HepG2 (cell line): Measurements from ENCODE around the gene PTGIS. TPM values are rescaled to one million over a fixed set of nuclear protein-coding genes. Genes with fewer than 3 reads are reported as not detected.

Source experiments
- AFF4 ChIP-seq: sonication (generic); formaldehyde crosslinking; IDR thresholded peaks from 2 replicates; pipeline ENCODE4 v1.4.0; 2020; ENCODE audit warnings: missing genetic modification reagents
- CEBPB ChIP-seq: IDR thresholded peaks from 2 replicates; pipeline ENCODE4 v1.6.1; 2011; ENCODE audit warnings: low read depth, low read length, improper control_type of control experiment, borderline replicate concordance
- ELF4 ChIP-seq: sonication (generic); formaldehyde crosslinking; IDR thresholded peaks from 2 replicates; pipeline ENCODE4 v1.5.0; 2020; ENCODE audit warnings: missing genetic modification reagents, mild to moderate bottlenecking, moderate library complexity, borderline replicate concordance
- HMGXB3 ChIP-seq: sonication (generic); formaldehyde crosslinking; IDR thresholded peaks from 2 replicates; pipeline ENCODE4 v1.4.0; 2020; ENCODE audit warnings: missing genetic modification reagents, borderline replicate concordance
- KDM2A ChIP-seq: sonication (generic); formaldehyde crosslinking; IDR thresholded peaks from 2 replicates; pipeline ENCODE4 v1.4.0; 2020; ENCODE audit warnings: low read depth, missing genetic modification reagents, borderline replicate concordance
- LCORL ChIP-seq, 2 experiments: fragments of 450-650 bp in 1 of 2; sonication (generic) in 1 of 2; formaldehyde crosslinking in 1 of 2; IDR thresholded peaks; 2 replicates each; pipeline versions ENCODE4 v1.5.0 to v1.6.1; 2017 to 2020; ENCODE audit warnings: antibody characterized with exemption in 1 of 2, missing genetic modification reagents in 1 of 2
- RAD21 ChIP-seq: fragments of 450-650 bp; formaldehyde crosslinking; IDR thresholded peaks from 2 replicates; pipeline ENCODE4 v1.5.0; 2020; ENCODE audit warnings: mild to moderate bottlenecking
- SP4 ChIP-seq: sonication (generic); formaldehyde crosslinking; IDR thresholded peaks from 2 replicates; pipeline ENCODE4 v1.8.1; 2023; ENCODE audit warnings: mild to moderate bottlenecking, missing genetic modification reagents
- TEAD3 ChIP-seq: optimal IDR thresholded peaks from 2 replicates; pipeline ENCODE3; 2016; ENCODE audit warnings: borderline replicate concordance
- THYN1 ChIP-seq: sonication (generic); formaldehyde crosslinking; IDR thresholded peaks from 2 replicates; pipeline ENCODE4 v1.8.1; 2023; ENCODE audit warnings: low read depth, mild to moderate bottlenecking, moderate library complexity, missing genetic modification reagents, borderline replicate concordance
- ZNF232 ChIP-seq: sonication (generic); formaldehyde crosslinking; IDR thresholded peaks from 2 replicates; pipeline ENCODE4 v1.4.0; 2020; ENCODE audit warnings: missing genetic modification reagents, borderline replicate concordance
- ZNF274 ChIP-seq: sonication (generic); formaldehyde crosslinking; IDR thresholded peaks from 2 replicates; pipeline ENCODE4 v1.5.1; 2020; ENCODE audit warnings: mild to moderate bottlenecking, missing genetic modification reagents
- ZNF572 ChIP-seq: sonication (generic); formaldehyde crosslinking; IDR thresholded peaks from 2 replicates; pipeline ENCODE4 v1.5.1; 2020; ENCODE audit warnings: mild to moderate bottlenecking, missing genetic modification reagents
- ZNF782 ChIP-seq: sonication (generic); formaldehyde crosslinking; IDR thresholded peaks from 2 replicates; pipeline ENCODE4 v1.4.0; 2020; ENCODE audit warnings: missing genetic modification reagents, mild to moderate bottlenecking, borderline replicate concordance
- ZNF891 ChIP-seq: sonication (generic); formaldehyde crosslinking; IDR thresholded peaks from 2 replicates; pipeline ENCODE4 v1.5.0; 2020; ENCODE audit warnings: mild to moderate bottlenecking, missing genetic modification reagents
- polyA plus RNA-seq, 8 experiments: library from polyadenylated mRNA; depleted of rRNA in 3 of 8; stranded (reverse) in 7 of 8; unstranded in 1 of 8; fragments of >200 nt; fragmentation: Illumina TruSeq in 4 of 8; extraction: Trizol in 4 of 8; gene quantifications; 2 replicates each; pipeline versions ENCODE4 v1.2.1 to v1.2.3, GENCODE V29; 2011 to 2016; ENCODE audit warnings: low read depth in 4 of 8, missing spikeins in 1 of 8, mixed read lengths in 1 of 8; ENCODE audit not compliant: insufficient read depth in 1 of 8
- total RNA-seq, 5 experiments: library from RNA; depleted of rRNA; stranded (reverse); fragments of >200 nt; fragmentation: Illumina TruSeq; extraction: Trizol; gene quantifications; 2 replicates each; pipeline ENCODE4 v1.2.3, GENCODE V29; 2016; ENCODE audit warnings: low read depth in 1 of 5
- TF ChIP-seq, protein P1 (sequence below): sonication (generic); formaldehyde crosslinking; IDR thresholded peaks from 2 replicates; pipeline ENCODE4 v1.4.0; 2020; ENCODE audit warnings: missing genetic modification reagents

PTGIS gene
- total and polyA plus RNA-seq, 2 of the 13 experiments (the other 11 are each of a cell fraction or from before 2014, with no cell fraction given): not detected

GRCh38 chr20:49534255-49534712 is 33.7 kb downstream of the PTGIS start (continued):
- TF ChIP-seq LCORL (IDR thresholded peaks at IDR 0.05): no peak
- TF ChIP-seq LCORL (CRISPR knock-in tag; IDR thresholded peaks at IDR 0.05): 0 out of 2 replicates have a peak, but pooled peaks have one; percentile 13
- TF ChIP-seq ZNF782 (CRISPR knock-in tag): 0 out of 2 replicates have a peak, but pooled peaks have one; percentile 19
- TF ChIP-seq HMGXB3: no peak
- no peak for TF ChIP-seq ZNF274 (CRISPR knock-in tag)
- no peak for TF ChIP-seq ELF4
- TF ChIP-seq, protein P1, sequence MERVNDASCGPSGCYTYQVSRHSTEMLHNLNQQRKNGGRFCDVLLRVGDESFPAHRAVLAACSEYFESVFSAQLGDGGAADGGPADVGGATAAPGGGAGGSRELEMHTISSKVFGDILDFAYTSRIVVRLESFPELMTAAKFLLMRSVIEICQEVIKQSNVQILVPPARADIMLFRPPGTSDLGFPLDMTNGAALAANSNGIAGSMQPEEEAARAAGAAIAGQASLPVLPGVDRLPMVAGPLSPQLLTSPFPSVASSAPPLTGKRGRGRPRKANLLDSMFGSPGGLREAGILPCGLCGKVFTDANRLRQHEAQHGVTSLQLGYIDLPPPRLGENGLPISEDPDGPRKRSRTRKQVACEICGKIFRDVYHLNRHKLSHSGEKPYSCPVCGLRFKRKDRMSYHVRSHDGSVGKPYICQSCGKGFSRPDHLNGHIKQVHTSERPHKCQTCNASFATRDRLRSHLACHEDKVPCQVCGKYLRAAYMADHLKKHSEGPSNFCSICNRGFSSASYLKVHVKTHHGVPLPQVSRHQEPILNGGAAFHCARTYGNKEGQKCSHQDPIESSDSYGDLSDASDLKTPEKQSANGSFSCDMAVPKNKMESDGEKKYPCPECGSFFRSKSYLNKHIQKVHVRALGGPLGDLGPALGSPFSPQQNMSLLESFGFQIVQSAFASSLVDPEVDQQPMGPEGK (CRISPR knock-in tag): peak; percentile 32; the same call in 1 of the 2 replicates
- no peak for TF ChIP-seq THYN1
- TF ChIP-seq RAD21: peak; percentile 65
- no peak for TF ChIP-seq KDM2A (CRISPR knock-in tag)
- no peak for TF ChIP-seq AFF4
- peak; percentile 37; the same call in 1 of the 2 replicates for TF ChIP-seq CEBPB
- no peak for TF ChIP-seq ZNF891 (CRISPR knock-in tag)
- peak; percentile 19 for TF ChIP-seq TEAD3 (CRISPR knock-in tag)
- no peak for TF ChIP-seq SP4 (CRISPR knock-in tag)
- TF ChIP-seq ZNF572 (CRISPR knock-in tag): 0 out of 2 replicates have a peak, but pooled peaks have one; percentile 77
- no peak for TF ChIP-seq ZNF232 (CRISPR knock-in tag)
